ENCODE measurements around the gene TANGO2.

GRCh38 chr22:19986011-19986409 lies 34.9 kb upstream of the TANGO2 start:
- TF ChIP-seq, protein P1, sequence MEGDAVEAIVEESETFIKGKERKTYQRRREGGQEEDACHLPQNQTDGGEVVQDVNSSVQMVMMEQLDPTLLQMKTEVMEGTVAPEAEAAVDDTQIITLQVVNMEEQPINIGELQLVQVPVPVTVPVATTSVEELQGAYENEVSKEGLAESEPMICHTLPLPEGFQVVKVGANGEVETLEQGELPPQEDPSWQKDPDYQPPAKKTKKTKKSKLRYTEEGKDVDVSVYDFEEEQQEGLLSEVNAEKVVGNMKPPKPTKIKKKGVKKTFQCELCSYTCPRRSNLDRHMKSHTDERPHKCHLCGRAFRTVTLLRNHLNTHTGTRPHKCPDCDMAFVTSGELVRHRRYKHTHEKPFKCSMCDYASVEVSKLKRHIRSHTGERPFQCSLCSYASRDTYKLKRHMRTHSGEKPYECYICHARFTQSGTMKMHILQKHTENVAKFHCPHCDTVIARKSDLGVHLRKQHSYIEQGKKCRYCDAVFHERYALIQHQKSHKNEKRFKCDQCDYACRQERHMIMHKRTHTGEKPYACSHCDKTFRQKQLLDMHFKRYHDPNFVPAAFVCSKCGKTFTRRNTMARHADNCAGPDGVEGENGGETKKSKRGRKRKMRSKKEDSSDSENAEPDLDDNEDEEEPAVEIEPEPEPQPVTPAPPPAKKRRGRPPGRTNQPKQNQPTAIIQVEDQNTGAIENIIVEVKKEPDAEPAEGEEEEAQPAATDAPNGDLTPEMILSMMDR (IDR thresholded peaks at IDR 0.05) = no peak
- TF ChIP-seq POLR2A (IDR thresholded peaks at IDR 0.05) = no peak

Measured in body of pancreas (tissue), 4 donors.